ENCODE data around the gene PCMT1. TPM values are rescaled to one million over a fixed set of nuclear protein-coding genes. Genes with fewer than 3 reads are reported as not detected.

PCMT1 gene
- total and polyA plus RNA-seq, 9 of the 15 experiments (the other 6 are each of a cell fraction or from before 2014, with no cell fraction given) = 217 to 541 (median 327) TPM

- peak; percentile 94 for TF ChIP-seq HMGXB4 (CRISPR knock-in tag; IDR thresholded peaks at IDR 0.05)
- TF ChIP-seq PTTG1 (tag; IDR thresholded peaks at IDR 0.05; ENCODE audit: low read depth) = no peak
- no peak for TF ChIP-seq ZNF507 (tag; conservative IDR thresholded peaks at IDR 0.05)
- peak; percentile 97 for TF ChIP-seq RBBP5 (IDR thresholded peaks at IDR 0.05; ENCODE audit: borderline replicate concordance, insufficient read depth, low read length, poor library complexity, severe bottlenecking)
- TF ChIP-seq ZNF764 (CRISPR knock-in tag; IDR thresholded peaks at IDR 0.05; ENCODE audit: low read depth) = no peak
- TF ChIP-seq THRA (IDR thresholded peaks at IDR 0.05) = no peak
- TF ChIP-seq POLR3G (IDR thresholded peaks at IDR 0.05; ENCODE audit: extremely low read depth, insufficient read length, insufficient replicate concordance) = no peak
- TF ChIP-seq SAP30 (IDR thresholded peaks at IDR 0.05; ENCODE audit: borderline replicate concordance, insufficient read depth, low read depth, low read length, poor library complexity, severe bottlenecking) = peak; percentile 75
- peak; percentile 55; the same call in 1 of the 2 replicates for TF ChIP-seq ZNF583 (CRISPR knock-in tag; IDR thresholded peaks at IDR 0.05)
- no peak for TF ChIP-seq ZNF354B (CRISPR knock-in tag; IDR thresholded peaks at IDR 0.05)
- no peak for TF ChIP-seq RBM15 (IDR thresholded peaks at IDR 0.05; ENCODE audit: insufficient read depth, low read length)
- TF ChIP-seq EGR1 (conservative IDR thresholded peaks at IDR 0.05) = peak; percentile 63
- TF ChIP-seq ZNF444 (CRISPR knock-in tag; IDR thresholded peaks at IDR 0.05) = no peak
- TF ChIP-seq HMG20A (CRISPR knock-in tag; conservative IDR thresholded peaks at IDR 0.05) = no peak
- no peak for TF ChIP-seq HINFP (tag; conservative IDR thresholded peaks at IDR 0.05; ENCODE audit: low read depth)
- peak; percentile 53; the same call in 1 of the 2 replicates for TF ChIP-seq ELF2 (CRISPR knock-in tag; IDR thresholded peaks at IDR 0.05)
- no peak for TF ChIP-seq HEY1 (CRISPR knock-in tag; IDR thresholded peaks at IDR 0.05; ENCODE audit: borderline replicate concordance)
- TF ChIP-seq HDAC8 (tag; IDR thresholded peaks at IDR 0.05) = peak; percentile 63; the same call in 1 of the 2 replicates
- TF ChIP-seq CREB5 (CRISPR knock-in tag; IDR thresholded peaks at IDR 0.05) = no peak
These were observed 31.7 kb upstream of the PCMT1 start, which contains the start of gene LATS1 (continued) for GRCh38 chr6:149717588-149718458.
